K562 (cell line): ENCODE data around the gene SLC18B1. TPM values are rescaled to one million over a fixed set of nuclear protein-coding genes. Genes with fewer than 3 reads are reported as not detected.

ENCODE experiments used
- ATAC-seq: fragments of 200-7000 bp; cut with Tn5 transposase; 3 replicates; pipeline ENCODE4 v1.9.1; 2020; ENCODE audit warnings: moderate library complexity
- BruUV-seq: library from RNA; stranded (reverse); fragments of 400-500 nt; replicated peaks from 2 replicates; lab custom pipeline; 2021; lab: Mats Ljungman, UMichigan
- CTCF ChIA-PET: fragments of 300-600 bp; formaldehyde crosslinking; extraction: SDS; loops from one replicate; lab custom pipeline; 2021; ENCODE audit warnings: low intra/inter-chr PET ratio; lab: Yijun Ruan, JAX
- POLR2A ChIA-PET: fragments of 300-600, 350-650 bp; sonication (Branson Sonifier 250); formaldehyde crosslinking; extraction: SDS; loops from one replicate; lab custom pipeline; 2021; ENCODE audit warnings: antibody characterized with exemption, inconsistent platforms; lab: Yijun Ruan, JAX
- DNase-seq, 4 experiments: peaks; one replicate each; pipeline versions ENCODE4 v3.0.0 to v3.0.0-alpha.2; 2011 to 2018; ENCODE audit warnings: low spot score in 3 of 4, mixed read lengths in 3 of 4; ENCODE audit errors: extremely low read depth in 1 of 4
- FAIRE-seq: peaks from 2 replicates; lab custom pipeline; 2011; peaks lifted over from hg19 to GRCh38; lab: Jason Lieb, UNC
- H2AFZ ChIP-seq: 2 replicates; pipeline ENCODE4 v1.6.0; 2011; ENCODE audit warnings: low read depth, low read length, control low read depth, inconsistent platforms
- H3K27ac ChIP-seq: fragments of 200-600 bp; 3 replicates; pipeline ENCODE4 v1.8.0; 2011; ENCODE audit warnings: low read depth, mild to moderate bottlenecking, control low read depth, inconsistent platforms, low read length, moderate library complexity, mixed read lengths; ENCODE audit errors: extremely low read depth
- H3K27me3 ChIP-seq, 2 experiments: fragments of 300-600 bp in 1 of 2; 2 replicates in 1 of 2; 3 replicates in 1 of 2; pipeline versions ENCODE4 v1.6.0 to v1.8.0; 2011; ENCODE audit warnings: inconsistent platforms in 2 of 2, low read length in 2 of 2, mild to moderate bottlenecking in 1 of 2, mixed read lengths in 1 of 2, moderate library complexity in 1 of 2; ENCODE audit not compliant: control insufficient read depth in 2 of 2, insufficient read depth in 2 of 2
- H3K36me3 ChIP-seq: fragments of 300-600 bp; 3 replicates; pipeline ENCODE4 v1.8.0; 2011; ENCODE audit warnings: mild to moderate bottlenecking, low read length, inconsistent platforms; ENCODE audit not compliant: control insufficient read depth, insufficient read depth
- H3K4me1 ChIP-seq, 2 experiments: fragments of 200-600 bp in 1 of 2; replicated peaks in 1 of 2; 2 replicates in 1 of 2; 3 replicates in 1 of 2; pipeline versions ENCODE4 v1.5.1 to v1.8.0; 2011; ENCODE audit warnings: inconsistent platforms in 2 of 2, low read length in 2 of 2, mild to moderate bottlenecking in 1 of 2, mixed read lengths in 1 of 2, moderate library complexity in 1 of 2; ENCODE audit not compliant: control insufficient read depth in 2 of 2, insufficient read depth in 2 of 2
- H3K4me2 ChIP-seq: 2 replicates; pipeline ENCODE4 v1.6.1; 2011; ENCODE audit warnings: low read length, control low read depth, inconsistent platforms, mixed read lengths; ENCODE audit not compliant: insufficient read depth
- H3K4me3 ChIP-seq: fragments of 200-600 bp; sonication (generic), shearing (Covaris generic); 2 replicates; pipeline ENCODE4 v1.5.1; 2016; ENCODE audit warnings: control low read depth, inconsistent platforms
- H3K79me2 ChIP-seq: fragments of 200-600 bp; 3 replicates; pipeline ENCODE4 v1.8.0; 2011; ENCODE audit warnings: low read length, inconsistent platforms; ENCODE audit not compliant: control insufficient read depth, insufficient read depth
- H3K9ac ChIP-seq, 2 experiments: 2 replicates each; pipeline versions ENCODE4 v1.6.0 to v1.6.1; 2011; ENCODE audit warnings: low read depth in 2 of 2, low read length in 2 of 2, control low read depth in 1 of 2, inconsistent platforms in 1 of 2, mild to moderate bottlenecking in 1 of 2, mixed read lengths in 1 of 2; ENCODE audit not compliant: insufficient read depth in 1 of 2
- H3K9me1 ChIP-seq: one replicate; pipeline ENCODE4 v1.6.0; 2011; ENCODE audit warnings: inconsistent platforms, mild to moderate bottlenecking, low read length, moderate library complexity; ENCODE audit not compliant: control insufficient read depth, insufficient read depth
- H3K9me3 ChIP-seq: replicated peaks from 2 replicates; pipeline ENCODE4 v1.5.1; 2011; ENCODE audit warnings: low read depth, low read length, inconsistent platforms; ENCODE audit not compliant: control insufficient read depth, insufficient read depth
- H4K20me1 ChIP-seq: replicated peaks from 2 replicates; pipeline ENCODE4 v1.6.1; 2011; ENCODE audit warnings: low read length, inconsistent platforms, mixed read lengths; ENCODE audit not compliant: control insufficient read depth, insufficient read depth
- ARID1B ChIP-seq: fragments of 450-650 bp; IDR thresholded peaks from 2 replicates; pipeline ENCODE4 v1.6.1; 2016; ENCODE audit warnings: antibody characterized with exemption, mild to moderate bottlenecking, inconsistent platforms
- C11orf30 ChIP-seq: fragments of 450-650 bp; IDR thresholded peaks from 2 replicates; pipeline ENCODE4 v1.6.1; 2016; ENCODE audit warnings: low read depth, mild to moderate bottlenecking
- E2F8 ChIP-seq: fragments of 450-650 bp; IDR thresholded peaks from 2 replicates; pipeline ENCODE4 v1.7.1; 2018; ENCODE audit warnings: mild to moderate bottlenecking, low read depth; ENCODE audit not compliant: partially characterized antibody
- GABPA ChIP-seq: fragments of 200-800 bp; sonication (Bioruptor generic); conservative IDR thresholded peaks from 2 replicates; pipeline ENCODE4 v1.6.1; 2016; ENCODE audit warnings: low read depth, missing genetic modification characterization, missing compliant biosample characterization
- KDM4B ChIP-seq, 2 experiments: fragments of 450-650 bp in 1 of 2; sonication (generic) in 1 of 2; IDR thresholded peaks; 2 replicates each; pipeline ENCODE4 v1.6.1; 2016 to 2017; ENCODE audit warnings: borderline replicate concordance in 2 of 2, antibody characterized with exemption in 1 of 2, low read depth in 1 of 2, mild to moderate bottlenecking in 1 of 2
- POU5F1 ChIP-seq: fragments of 150-350 bp; IDR thresholded peaks from 2 replicates; pipeline ENCODE4 v1.6.1; 2014; ENCODE audit warnings: borderline replicate concordance, low read length, low read depth, mild to moderate bottlenecking; ENCODE audit not compliant: partially characterized antibody
- PRDM10 ChIP-seq: fragments of 450-650 bp; IDR thresholded peaks from 2 replicates; pipeline ENCODE4 v1.6.1; 2018; ENCODE audit not compliant: partially characterized antibody
- SNAPC5 ChIP-seq: fragments of 250-450 bp; sonication (Bioruptor Pico); IDR thresholded peaks from 2 replicates; pipeline ENCODE4 v1.8.0; 2021; ENCODE audit warnings: moderate library complexity, mild to moderate bottlenecking, inconsistent platforms
- TSHZ1 ChIP-seq: fragments of 250-450 bp; sonication (Bioruptor Pico); IDR thresholded peaks from 2 replicates; pipeline ENCODE4 v1.4.0; 2020; ENCODE audit warnings: mild to moderate bottlenecking, moderate library complexity
- ZNF707 ChIP-seq: fragments of 250-450 bp; sonication (Bioruptor Pico); conservative IDR thresholded peaks from 2 replicates; pipeline ENCODE4 v1.8.0; 2022; ENCODE audit warnings: inconsistent platforms, mild to moderate bottlenecking, moderate library complexity
- ZNF76 ChIP-seq: fragments of 250-450 bp; sonication (Bioruptor Pico); IDR thresholded peaks from 2 replicates; pipeline ENCODE4 v1.4.0; 2020; ENCODE audit warnings: mild to moderate bottlenecking, moderate library complexity, borderline replicate concordance
- ZNF785 ChIP-seq: fragments of 250-450 bp; sonication (Bioruptor Pico); IDR thresholded peaks from 2 replicates; pipeline ENCODE4 v1.4.0; 2020; ENCODE audit warnings: mild to moderate bottlenecking
- WGBS: fragments of 100-300 bp; shearing (Covaris generic); methylation state at CpG from one replicate; pipeline ENCODE4 v1.1.6; 2016; ENCODE audit warnings: low coverage, mixed read lengths; ENCODE audit not compliant: insufficient coverage; ENCODE audit errors: missing lambda C conversion rate; 5-methylcytosine and 5-hydroxymethylcytosine counted together
- in situ Hi-C: fragments of 300-500 bp; cut with MboI; formaldehyde crosslinking; loops from 4 replicates; pipeline ENCODE4 v1.15.0; 2018; ENCODE audit warnings: inconsistent platforms, mixed read lengths
- intact Hi-C: fragments of 100-400 bp; cut with micrococcal nuclease; formaldehyde crosslinking; loops from 2 replicates; pipeline ENCODE4 v1.14.2; 2022
- polyA plus RNA-seq, 8 experiments: library from polyadenylated mRNA; depleted of rRNA in 4 of 8; stranded (reverse) in 5 of 8; unstranded in 3 of 8; fragments of >200 nt; fragmentation: Nextera tagmentation in 2 of 8; fragmentation: Illumina TruSeq in 1 of 8; extraction: Ambion mirVana in 2 of 8; extraction: Trizol in 1 of 8; gene quantifications; 2 replicates each; pipeline versions ENCODE4 v1.2.1 to v1.2.3, GENCODE V29; 2011 to 2014; ENCODE audit warnings: inconsistent platforms in 1 of 8, missing spikeins in 1 of 8
- total RNA-seq, 7 experiments: library from RNA; depleted of rRNA in 6 of 7; stranded (reverse); fragments of >200 nt in 6 of 7; fragmentation: Illumina TruSeq in 2 of 7; extraction: Trizol in 2 of 7; gene quantifications; 2 replicates each; pipeline versions ENCODE4 v1.2.1 to v1.2.3, GENCODE V29; 2011 to 2021; ENCODE audit warnings: low replicate concordance in 1 of 7

The SLC18B1 gene
- total and polyA plus RNA-seq, 9 of the 15 experiments (the other 6 are each of a cell fraction or from before 2014, with no cell fraction given) = 10.4 to 49.1 (median 32.0) TPM

- Histone ChIP-seq H3K4me2 (no peak overlapping the region), H4K20me1 (no peaks in the 10 kb centered on the region), H3K27ac (no peak overlapping the region), H3K27me3 (peaks cover 0 to 2% of the 10 kb centered on the region in 2 experiments; a peak in 2 of 5 replicates), H3K9me1 (no peaks in the 10 kb centered on the region), H3K9ac (no peak overlapping the region), H3K79me2 (no peaks in the 10 kb centered on the region), H3K4me3 (no peak overlapping the region), H2AFZ (no peak overlapping the region), H3K4me1 (no peaks in the 10 kb centered on the region), H3K9me3 (no peaks in the 10 kb centered on the region), H3K36me3 (no peaks in the 10 kb centered on the region)
- in situ Hi-C loops = no loop called here
- no peak for ATAC-seq
- no peak for DNase-seq
- WGBS = 0% methylated on average over 1 of the region's 1 CpG
- intact Hi-C loops = no loop called here
- CTCF ChIA-PET = no interaction called here
- POLR2A ChIA-PET = interaction anchor here (0.9 to 1.3 kb wide), 2 partner anchors 8 to 66 kb away, joined by 3 to 4 read pairs; partner anchors contain the start of gene RPS12
- no peak for FAIRE-seq
- BruUV-seq = no TSS peak
- no peak for TF ChIP-seq ZNF785
- TF ChIP-seq PRDM10 = no peak
- no peak for TF ChIP-seq C11orf30
- no peak for TF ChIP-seq ARID1B
- no peak for TF ChIP-seq KDM4B (IDR thresholded peaks at IDR 0.05; ENCODE audit: borderline replicate concordance in 2 of 2, low read depth in 1 of 2)
- no peak for TF ChIP-seq E2F8
- no peak for TF ChIP-seq SNAPC5
- no peak for TF ChIP-seq ZNF707
- no peak for TF ChIP-seq POU5F1
- no peak for TF ChIP-seq ZNF76 (CRISPR knock-in tag)
- no peak for TF ChIP-seq TSHZ1 (CRISPR knock-in tag)
- TF ChIP-seq GABPA (tag) = no peak
Observed at GRCh38 chr6:132748446-132748845, 50.0 kb downstream of the SLC18B1 start.
